ENCODE measurements around the gene DMBX1. TPM values are rescaled to one million over a fixed set of nuclear protein-coding genes. Genes with fewer than 3 reads are reported as not detected.

DMBX1 gene
- polyA plus RNA-seq, 3 donors: 0.16 TPM; not detected in 2

- H3K27ac ChIP-seq (ENCODE audit: low read depth, low read length): no peak overlapping the region
- WGBS, 3 donors: 42 to 68% (median 65%) methylated on average over 12 of the region's 12 CpGs
Observed at GRCh38 chr1:46516200-46516950, 26.7 kb downstream of the DMBX1 start.

- 2 to 25% (median 25%) methylated on average over 10 of the region's 10 CpGs for WGBS, 3 donors
- no peak overlapping the region for H3K27ac ChIP-seq (ENCODE audit: low read depth, low read length)
Observed at GRCh38 chr1:46517010-46517600, 27.5 kb downstream of the DMBX1 start.

GRCh38 chr1:46517932-46518498 is 28.4 kb downstream of the DMBX1 start:
- 63 to 78% (median 76%) methylated on average over 4 of the region's 4 CpGs for WGBS, 3 donors
- H3K27ac ChIP-seq (ENCODE audit: low read depth, low read length): no peak overlapping the region

GRCh38 chr1:46519209-46519608 is 29.6 kb downstream of the DMBX1 start:
- no peak overlapping the region for H3K27ac ChIP-seq (ENCODE audit: low read depth, low read length)
- 70 to 77% (median 76%) methylated on average over 4 of the region's 4 CpGs for WGBS, 3 donors

GRCh38 chr1:46520063-46520911 is 30.7 kb downstream of the DMBX1 start:
- 58 to 74% (median 61%) methylated on average over 15 of the region's 15 CpGs for WGBS, 3 donors
- no peak overlapping the region for H3K27ac ChIP-seq (ENCODE audit: low read depth, low read length)

GRCh38 chr1:46521414-46521813 is 31.8 kb downstream of the DMBX1 start:
- no peak overlapping the region for H3K27ac ChIP-seq (ENCODE audit: low read depth, low read length)
- 65 to 93% (median 76%) methylated on average over 2 of the region's 2 CpGs for WGBS, 3 donors

GRCh38 chr1:46522184-46522968 is 32.7 kb downstream of the DMBX1 start:
- WGBS, 3 donors: 12 to 29% (median 13%) methylated on average over 16 of the region's 16 CpGs
- H3K27ac ChIP-seq (ENCODE audit: low read depth, low read length): no peak overlapping the region

GRCh38 chr1:46522969-46523320 is 33.3 kb downstream of the DMBX1 start:
- WGBS, 3 donors: 75 to 81% (median 76%) methylated on average over 13 of the region's 13 CpGs
- no peak overlapping the region for H3K27ac ChIP-seq (ENCODE audit: low read depth, low read length)

- WGBS, 3 donors: 84 to 90% (median 85%) methylated on average over 11 of the region's 11 CpGs
- no peak overlapping the region for H3K27ac ChIP-seq (ENCODE audit: low read depth, low read length)
Observed at GRCh38 chr1:46523496-46524353, 34.1 kb downstream of the DMBX1 start.

GRCh38 chr1:46524843-46525242 is 35.2 kb downstream of the DMBX1 start:
- WGBS, 3 donors: 78 to 87% (median 86%) methylated on average over 5 of the region's 5 CpGs
- no peak overlapping the region for H3K27ac ChIP-seq (ENCODE audit: low read depth, low read length)

GRCh38 chr1:46525253-46525983 is 35.8 kb downstream of the DMBX1 start:
- WGBS, 3 donors: 65 to 71% (median 66%) methylated on average over 13 of the region's 13 CpGs
- no peak overlapping the region for H3K27ac ChIP-seq (ENCODE audit: low read depth, low read length)

- 57 to 68% (median 63%) methylated on average over 17 of the region's 17 CpGs for WGBS, 3 donors
- no peak overlapping the region for H3K27ac ChIP-seq (ENCODE audit: low read depth, low read length)
Observed at GRCh38 chr1:46526013-46526690, 36.5 kb downstream of the DMBX1 start.

- WGBS, 3 donors: 48 to 52% (median 51%) methylated on average over 13 to 14 of the region's 14 CpGs
- H3K27ac ChIP-seq (ENCODE audit: low read depth, low read length): no peak overlapping the region
Observed at GRCh38 chr1:46526691-46527291, 37.2 kb downstream of the DMBX1 start.

- WGBS, 3 donors: 27 to 29% (median 28%) methylated on average over 3 of the region's 3 CpGs
- H3K27ac ChIP-seq (ENCODE audit: low read depth, low read length): no peak overlapping the region
Observed at GRCh38 chr1:46527474-46528296, 38.0 kb downstream of the DMBX1 start.

GRCh38 chr1:46528297-46528955 is 38.8 kb downstream of the DMBX1 start:
- no peak overlapping the region for H3K27ac ChIP-seq (ENCODE audit: low read depth, low read length)
- 28 to 45% (median 30%) methylated on average over 11 of the region's 11 CpGs for WGBS, 3 donors

Measured in adipose tissue (tissue), 3 donors.